GM23338 (cell line): ENCODE results near the gene PPP2R2B. TPM values are rescaled to one million over a fixed set of nuclear protein-coding genes. Genes with fewer than 3 reads are reported as not detected.

Source experiments
- ATAC-seq: fragments of 200-7000 bp; cut with Tn5 transposase; 3 replicates; pipeline ENCODE4 v1.9.1; 2020
- DNase-seq: peaks from one replicate; pipeline ENCODE4 v3.0.0-alpha.2; 2015; ENCODE audit warnings: low spot score
- H2AFZ ChIP-seq: fragments of 200-600 bp; sonication (generic); 2 replicates; pipeline ENCODE4 v1.8.0; 2016; ENCODE audit warnings: antibody characterized with exemption, mild to moderate bottlenecking, moderate library complexity
- H3F3A ChIP-seq: fragments of 200-600 bp; sonication (generic); replicated peaks from 2 replicates; pipeline ENCODE4 v1.8.0; 2017; ENCODE audit warnings: antibody characterized with exemption, mixed run types, low read depth
- H3K27ac ChIP-seq: fragments of 200-600 bp; sonication (generic); 2 replicates; pipeline ENCODE4 v1.6.1; 2016; ENCODE audit warnings: low read depth
- H3K27me3 ChIP-seq: fragments of 200-600 bp; sonication (generic); 2 replicates; pipeline ENCODE4 v1.8.0; 2016; ENCODE audit warnings: mild to moderate bottlenecking, mixed run types, moderate library complexity; ENCODE audit not compliant: insufficient read depth
- H3K36me3 ChIP-seq: fragments of 200-600 bp; sonication (generic); 2 replicates; pipeline ENCODE4 v1.8.0; 2016; ENCODE audit warnings: mild to moderate bottlenecking; ENCODE audit not compliant: insufficient read depth
- H3K4me1 ChIP-seq: fragments of 200-600 bp; sonication (generic); 2 replicates; pipeline ENCODE4 v1.8.0; 2016; ENCODE audit warnings: mild to moderate bottlenecking, moderate library complexity; ENCODE audit not compliant: insufficient read depth
- H3K4me2 ChIP-seq: fragments of 200-600 bp; sonication (generic); 2 replicates; pipeline ENCODE4 v1.7.1; 2017; ENCODE audit warnings: mixed run types
- H3K4me3 ChIP-seq: fragments of 200-600 bp; sonication (generic); 2 replicates; pipeline ENCODE4 v1.6.1; 2016; ENCODE audit warnings: mixed run types
- H3K79me2 ChIP-seq: fragments of 200-600 bp; sonication (generic); replicated peaks from 2 replicates; pipeline ENCODE4 v1.8.0; 2017; ENCODE audit warnings: mild to moderate bottlenecking; ENCODE audit not compliant: insufficient read depth
- H3K9me2 ChIP-seq: fragments of 200-600 bp; sonication (generic); 2 replicates; pipeline ENCODE4 v1.8.0; 2017; ENCODE audit not compliant: insufficient read depth
- H4K20me1 ChIP-seq: fragments of 200-600 bp; sonication (generic); replicated peaks from 2 replicates; pipeline ENCODE4 v1.8.0; 2017; ENCODE audit warnings: mild to moderate bottlenecking; ENCODE audit not compliant: insufficient read depth
- H3K27ac Mint-ChIP-seq: 2 replicates; pipeline ENCODE4 v1.8.0; 2020; ENCODE audit warnings: inconsistent platforms, mild to moderate bottlenecking, moderate library complexity, mixed read lengths
- H3K27me3 Mint-ChIP-seq: 3 replicates; pipeline ENCODE4 v1.8.0; 2022; ENCODE audit warnings: low read depth, mild to moderate bottlenecking, moderate library complexity, mixed read lengths, inconsistent platforms; ENCODE audit not compliant: insufficient read depth, poor library complexity
- H3K36me3 Mint-ChIP-seq: 3 replicates; pipeline ENCODE4 v1.8.0; 2021; ENCODE audit warnings: low read depth, mild to moderate bottlenecking, inconsistent platforms, moderate library complexity, mixed read lengths
- H3K4me1 Mint-ChIP-seq: 3 replicates; pipeline ENCODE4 v1.8.0; 2020; ENCODE audit warnings: mild to moderate bottlenecking, inconsistent platforms, mixed read lengths
- H3K4me3 Mint-ChIP-seq: 3 replicates; pipeline ENCODE4 v1.8.0; 2021; ENCODE audit warnings: moderate library complexity, mild to moderate bottlenecking, inconsistent platforms, mixed read lengths
- H3K9me3 Mint-ChIP-seq: 3 replicates; pipeline ENCODE4 v1.8.0; 2020; ENCODE audit warnings: moderate library complexity, mild to moderate bottlenecking, inconsistent platforms, mixed read lengths
- CTCF ChIP-seq, 2 experiments: fragments of 200-600 bp in 1 of 2; sonication (generic) in 1 of 2; conservative IDR thresholded peaks; 2 replicates each; pipeline versions ENCODE4 v1.5.1 to v1.6.1; 2016 to 2017; ENCODE audit warnings: antibody characterized with exemption in 2 of 2, low read depth in 2 of 2, mild to moderate bottlenecking in 2 of 2, moderate library complexity in 1 of 2
- NANOG ChIP-seq: IDR thresholded peaks from 2 replicates; pipeline ENCODE4 v1.6.1; 2016; ENCODE audit warnings: antibody characterized with exemption, borderline replicate concordance
- POLR2AphosphoS5 ChIP-seq: IDR thresholded peaks from 2 replicates; pipeline ENCODE4 v1.6.1; 2016; ENCODE audit warnings: antibody characterized with exemption, low read depth
- STAT1 ChIP-seq: IDR thresholded peaks from one replicate; pipeline ENCODE4 v1.6.1; 2016; ENCODE audit warnings: antibody characterized with exemption; ENCODE audit not compliant: unreplicated experiment
- ZNF462 ChIP-seq: fragments of 250-450 bp; sonication (Bioruptor Pico); IDR thresholded peaks from 2 replicates; pipeline ENCODE4 v1.5.0; 2020; ENCODE audit warnings: mild to moderate bottlenecking, moderate library complexity
- polyA plus RNA-seq: library from polyadenylated mRNA; unstranded; fragments of >200 nt; fragmentation: Nextera tagmentation; extraction: Ambion mirVana; gene quantifications from 2 replicates; pipeline ENCODE4 v1.2.1, GENCODE V29; 2016
- total RNA-seq: library from RNA; depleted of rRNA; stranded (reverse); fragments of >200 nt; shearing (Covaris generic); gene quantifications from 2 replicates; pipeline ENCODE4 v1.2.3, GENCODE V29; 2014

The PPP2R2B gene
- total and polyA plus RNA-seq, 2 experiments from 2014 or later, result 21.3 to 33.9 TPM

- no peak for ATAC-seq
- no peak for DNase-seq
These were observed 226.0 kb downstream of the PPP2R2B start for GRCh38 chr5:146652547-146652946.

More at GRCh38 chr5:146652547-146652946, 226.0 kb downstream of the PPP2R2B start:
- H2AFZ ChIP-seq, result no peak overlapping the region
- TF ChIP-seq CTCF (conservative IDR thresholded peaks at IDR 0.05; ENCODE audit: low read depth in 2 of 2) (no peak), POLR2AphosphoS5 (no peak), ZNF462 (CRISPR knock-in tag) (no peak), STAT1 (no peak), NANOG (no peak)
- no peak overlapping the region for H3K4me2 ChIP-seq
- H3K4me3 Mint-ChIP-seq, result no peak overlapping the region
- no peaks in the 10 kb centered on the region for H3F3A ChIP-seq
- peaks cover 3% of the 10 kb centered on the region for H3K27me3 Mint-ChIP-seq
- no peaks in the 10 kb centered on the region for H3K79me2 ChIP-seq
- no peaks in the 10 kb centered on the region for H3K27me3 ChIP-seq
- H3K36me3 ChIP-seq, result no peaks in the 10 kb centered on the region
- H3K9me3 Mint-ChIP-seq, result no peaks in the 10 kb centered on the region
- H3K27ac Mint-ChIP-seq, result no peak overlapping the region
- H3K27ac ChIP-seq, result no peak overlapping the region
- no peaks in the 10 kb centered on the region for H3K4me1 ChIP-seq
- no peaks in the 10 kb centered on the region; the same call in 2 of the 3 replicates for H3K4me1 Mint-ChIP-seq
- H3K4me3 ChIP-seq, result no peak overlapping the region
- H3K36me3 Mint-ChIP-seq, result peaks cover 3% of the 10 kb centered on the region; the same call in 2 of the 3 replicates
- H4K20me1 ChIP-seq, result no peaks in the 10 kb centered on the region
- no peaks in the 10 kb centered on the region for H3K9me2 ChIP-seq
